GM23338 (cell line): ENCODE data around the gene COX20. TPM values are rescaled to one million over a fixed set of nuclear protein-coding genes. Genes with fewer than 3 reads are reported as not detected.

ENCODE experiments used
- ATAC-seq: fragments of 200-7000 bp; cut with Tn5 transposase; 3 replicates; pipeline ENCODE4 v1.9.1; 2020
- DNase-seq: peaks from one replicate; pipeline ENCODE4 v3.0.0-alpha.2; 2015; ENCODE audit warnings: low spot score
- H2AFZ ChIP-seq: fragments of 200-600 bp; sonication (generic); 2 replicates; pipeline ENCODE4 v1.8.0; 2016; ENCODE audit warnings: antibody characterized with exemption, mild to moderate bottlenecking, moderate library complexity
- H3F3A ChIP-seq: fragments of 200-600 bp; sonication (generic); replicated peaks from 2 replicates; pipeline ENCODE4 v1.8.0; 2017; ENCODE audit warnings: antibody characterized with exemption, mixed run types, low read depth
- H3K27ac ChIP-seq: fragments of 200-600 bp; sonication (generic); 2 replicates; pipeline ENCODE4 v1.6.1; 2016; ENCODE audit warnings: low read depth
- H3K27me3 ChIP-seq: fragments of 200-600 bp; sonication (generic); 2 replicates; pipeline ENCODE4 v1.8.0; 2016; ENCODE audit warnings: mild to moderate bottlenecking, mixed run types, moderate library complexity; ENCODE audit not compliant: insufficient read depth
- H3K36me3 ChIP-seq: fragments of 200-600 bp; sonication (generic); 2 replicates; pipeline ENCODE4 v1.8.0; 2016; ENCODE audit warnings: mild to moderate bottlenecking; ENCODE audit not compliant: insufficient read depth
- H3K4me1 ChIP-seq: fragments of 200-600 bp; sonication (generic); 2 replicates; pipeline ENCODE4 v1.8.0; 2016; ENCODE audit warnings: mild to moderate bottlenecking, moderate library complexity; ENCODE audit not compliant: insufficient read depth
- H3K4me2 ChIP-seq: fragments of 200-600 bp; sonication (generic); 2 replicates; pipeline ENCODE4 v1.7.1; 2017; ENCODE audit warnings: mixed run types
- H3K4me3 ChIP-seq: fragments of 200-600 bp; sonication (generic); 2 replicates; pipeline ENCODE4 v1.6.1; 2016; ENCODE audit warnings: mixed run types
- H3K79me2 ChIP-seq: fragments of 200-600 bp; sonication (generic); replicated peaks from 2 replicates; pipeline ENCODE4 v1.8.0; 2017; ENCODE audit warnings: mild to moderate bottlenecking; ENCODE audit not compliant: insufficient read depth
- H3K9me2 ChIP-seq: fragments of 200-600 bp; sonication (generic); 2 replicates; pipeline ENCODE4 v1.8.0; 2017; ENCODE audit not compliant: insufficient read depth
- H4K20me1 ChIP-seq: fragments of 200-600 bp; sonication (generic); replicated peaks from 2 replicates; pipeline ENCODE4 v1.8.0; 2017; ENCODE audit warnings: mild to moderate bottlenecking; ENCODE audit not compliant: insufficient read depth
- H3K27ac Mint-ChIP-seq: 2 replicates; pipeline ENCODE4 v1.8.0; 2020; ENCODE audit warnings: inconsistent platforms, mild to moderate bottlenecking, moderate library complexity, mixed read lengths
- H3K27me3 Mint-ChIP-seq: 3 replicates; pipeline ENCODE4 v1.8.0; 2022; ENCODE audit warnings: low read depth, mild to moderate bottlenecking, moderate library complexity, mixed read lengths, inconsistent platforms; ENCODE audit not compliant: insufficient read depth, poor library complexity
- H3K36me3 Mint-ChIP-seq: 3 replicates; pipeline ENCODE4 v1.8.0; 2021; ENCODE audit warnings: low read depth, mild to moderate bottlenecking, inconsistent platforms, moderate library complexity, mixed read lengths
- H3K4me1 Mint-ChIP-seq: 3 replicates; pipeline ENCODE4 v1.8.0; 2020; ENCODE audit warnings: mild to moderate bottlenecking, inconsistent platforms, mixed read lengths
- H3K4me3 Mint-ChIP-seq: 3 replicates; pipeline ENCODE4 v1.8.0; 2021; ENCODE audit warnings: moderate library complexity, mild to moderate bottlenecking, inconsistent platforms, mixed read lengths
- H3K9me3 Mint-ChIP-seq: 3 replicates; pipeline ENCODE4 v1.8.0; 2020; ENCODE audit warnings: moderate library complexity, mild to moderate bottlenecking, inconsistent platforms, mixed read lengths
- CREB1 ChIP-seq: fragments of 250-450 bp; sonication (Bioruptor Pico); IDR thresholded peaks from 2 replicates; pipeline ENCODE4 v1.5.0; 2020; ENCODE audit warnings: low read depth, mild to moderate bottlenecking, moderate library complexity
- CTCF ChIP-seq, 2 experiments: fragments of 200-600 bp in 1 of 2; sonication (generic) in 1 of 2; conservative IDR thresholded peaks; 2 replicates each; pipeline versions ENCODE4 v1.5.1 to v1.6.1; 2016 to 2017; ENCODE audit warnings: antibody characterized with exemption in 2 of 2, low read depth in 2 of 2, mild to moderate bottlenecking in 2 of 2, moderate library complexity in 1 of 2
- EZH2 ChIP-seq: fragments of 200-600 bp; sonication (generic); IDR thresholded peaks from one replicate; pipeline ENCODE4 v1.8.0; 2017; ENCODE audit warnings: antibody characterized with exemption, mild to moderate bottlenecking, low read depth; ENCODE audit not compliant: unreplicated experiment
- EZH2phosphoT487 ChIP-seq: fragments of 200-600 bp; sonication (generic); IDR thresholded peaks from one replicate; pipeline ENCODE4 v1.8.1; 2018; ENCODE audit warnings: antibody characterized with exemption; ENCODE audit not compliant: unreplicated experiment
- NANOG ChIP-seq: IDR thresholded peaks from 2 replicates; pipeline ENCODE4 v1.6.1; 2016; ENCODE audit warnings: antibody characterized with exemption, borderline replicate concordance
- POLR2AphosphoS5 ChIP-seq: IDR thresholded peaks from 2 replicates; pipeline ENCODE4 v1.6.1; 2016; ENCODE audit warnings: antibody characterized with exemption, low read depth
- REST ChIP-seq: IDR thresholded peaks from one replicate; pipeline ENCODE4 v1.6.1; 2018; ENCODE audit warnings: antibody characterized with exemption; ENCODE audit not compliant: unreplicated experiment
- STAT1 ChIP-seq: IDR thresholded peaks from one replicate; pipeline ENCODE4 v1.6.1; 2016; ENCODE audit warnings: antibody characterized with exemption; ENCODE audit not compliant: unreplicated experiment
- ZNF331 ChIP-seq: fragments of 250-450 bp; sonication (Bioruptor Pico); IDR thresholded peaks from 2 replicates; pipeline ENCODE4 v1.5.0; 2020; ENCODE audit warnings: low read depth, mild to moderate bottlenecking, moderate library complexity
- polyA plus RNA-seq: library from polyadenylated mRNA; unstranded; fragments of >200 nt; fragmentation: Nextera tagmentation; extraction: Ambion mirVana; gene quantifications from 2 replicates; pipeline ENCODE4 v1.2.1, GENCODE V29; 2016
- total RNA-seq: library from RNA; depleted of rRNA; stranded (reverse); fragments of >200 nt; shearing (Covaris generic); gene quantifications from 2 replicates; pipeline ENCODE4 v1.2.3, GENCODE V29; 2014
- TF ChIP-seq, protein P1 (sequence below): IDR thresholded peaks from 2 replicates; pipeline ENCODE4 v1.6.1; 2016; ENCODE audit warnings: antibody characterized with exemption

Gene COX20
- total and polyA plus RNA-seq, 2 experiments from 2014 or later: 19.3 to 175 TPM

DNA sequence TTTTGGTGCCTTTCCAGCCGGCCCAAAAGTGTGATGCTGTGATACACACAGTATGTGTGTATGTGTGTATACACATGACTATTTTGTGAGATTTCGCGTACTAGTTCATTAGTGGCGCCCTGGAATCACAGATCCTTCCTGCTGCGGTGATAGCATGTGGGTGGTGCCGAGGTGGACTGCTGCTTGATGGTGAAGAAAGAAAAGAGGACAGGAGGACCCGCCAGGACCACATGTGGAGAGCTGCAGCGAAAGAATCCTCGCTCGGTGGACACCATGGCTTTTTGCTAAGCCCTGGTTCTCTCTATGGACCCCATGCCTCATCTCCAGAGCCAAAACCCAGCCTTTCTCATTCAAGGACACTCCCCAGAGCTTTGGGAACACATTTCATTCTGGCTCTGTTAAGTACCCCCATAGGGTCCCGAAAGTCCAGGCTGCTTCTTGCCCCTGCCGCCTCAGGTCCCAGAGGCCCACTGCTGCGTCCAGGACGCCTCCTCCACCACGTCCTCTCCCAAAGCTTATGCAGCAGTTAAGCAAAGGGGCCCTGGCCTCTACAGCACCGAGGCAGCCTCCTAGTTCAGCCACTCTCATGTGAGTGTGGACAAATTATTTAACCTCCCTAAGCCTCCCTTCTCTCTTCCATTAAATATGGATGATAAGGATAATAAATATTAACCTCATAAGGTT, 32.8 kb upstream of the COX20 start:
- H3K4me3 Mint-ChIP-seq: no peak overlapping the region
- H3K4me1 Mint-ChIP-seq: peaks cover 16% of the 10 kb centered on the region
- peaks cover 6% of the 10 kb centered on the region for H3K27me3 Mint-ChIP-seq
- no peak overlapping the region for H3K27ac Mint-ChIP-seq
- Histone ChIP-seq H3K36me3 (no peaks in the 10 kb centered on the region), H2AFZ (peak overlapping the region; percentile 90), H3F3A (0 out of 2 replicates have a peak, but pooled peaks cover 8% of the 10 kb centered on the region), H3K9me2 (no peaks in the 10 kb centered on the region), H3K4me1 (peaks cover 3% of the 10 kb centered on the region; the same call in 1 of the 2 replicates), H3K4me3 (no peak overlapping the region), H4K20me1 (no peaks in the 10 kb centered on the region), H3K27ac (no peak overlapping the region), H3K4me2 (no peak overlapping the region), H3K79me2 (no peaks in the 10 kb centered on the region), H3K27me3 (no peaks in the 10 kb centered on the region)
- no peaks in the 10 kb centered on the region for H3K36me3 Mint-ChIP-seq
- peaks cover 3% of the 10 kb centered on the region; the same call in 1 of the 3 replicates for H3K9me3 Mint-ChIP-seq
- TF ChIP-seq STAT1 (no peak), POLR2AphosphoS5 (no peak), CREB1 (CRISPR knock-in tag) (no peak), CTCF (conservative IDR thresholded peaks at IDR 0.05; ENCODE audit: low read depth in 2 of 2) (no peak), NANOG (no peak)
- TF ChIP-seq, protein P1, sequence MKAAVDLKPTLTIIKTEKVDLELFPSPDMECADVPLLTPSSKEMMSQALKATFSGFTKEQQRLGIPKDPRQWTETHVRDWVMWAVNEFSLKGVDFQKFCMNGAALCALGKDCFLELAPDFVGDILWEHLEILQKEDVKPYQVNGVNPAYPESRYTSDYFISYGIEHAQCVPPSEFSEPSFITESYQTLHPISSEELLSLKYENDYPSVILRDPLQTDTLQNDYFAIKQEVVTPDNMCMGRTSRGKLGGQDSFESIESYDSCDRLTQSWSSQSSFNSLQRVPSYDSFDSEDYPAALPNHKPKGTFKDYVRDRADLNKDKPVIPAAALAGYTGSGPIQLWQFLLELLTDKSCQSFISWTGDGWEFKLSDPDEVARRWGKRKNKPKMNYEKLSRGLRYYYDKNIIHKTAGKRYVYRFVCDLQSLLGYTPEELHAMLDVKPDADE: no peak
- ATAC-seq: no peak
- no peak for DNase-seq

- Mint-ChIP-seq H3K27me3 (peaks cover 9% of the 10 kb centered on the region), H3K9me3 (peaks cover 3% of the 10 kb centered on the region; the same call in 1 of the 3 replicates), H3K4me1 (peaks cover 16% of the 10 kb centered on the region), H3K27ac (no peak overlapping the region), H3K36me3 (no peaks in the 10 kb centered on the region), H3K4me3 (no peak overlapping the region)
- ATAC-seq (no peak), DNase-seq (no peak)
- Histone ChIP-seq H2AFZ (no peak overlapping the region), H3F3A (0 out of 2 replicates have a peak, but pooled peaks cover 8% of the 10 kb centered on the region), H3K4me2 (no peak overlapping the region), H3K4me3 (no peak overlapping the region), H3K79me2 (no peaks in the 10 kb centered on the region), H3K9me2 (no peaks in the 10 kb centered on the region), H3K36me3 (no peaks in the 10 kb centered on the region), H3K27ac (no peak overlapping the region), H3K4me1 (peaks cover 3% of the 10 kb centered on the region; the same call in 1 of the 2 replicates), H3K27me3 (no peaks in the 10 kb centered on the region), H4K20me1 (no peaks in the 10 kb centered on the region)
- no peak for TF ChIP-seq EZH2phosphoT487
- TF ChIP-seq EZH2: no peak
- TF ChIP-seq ZNF331 (CRISPR knock-in tag): no peak
- no peak for TF ChIP-seq CREB1 (CRISPR knock-in tag)
- TF ChIP-seq, protein P1: no peak
- no peak for TF ChIP-seq CTCF (conservative IDR thresholded peaks at IDR 0.05; ENCODE audit: low read depth in 2 of 2)
- TF ChIP-seq STAT1: no peak
- no peak for TF ChIP-seq REST
- TF ChIP-seq NANOG: no peak
These were observed 30.6 kb upstream of the COX20 start for GRCh38 chr1:244804841-244805240.
